ENCODE measurements around the gene DZIP1. TPM values are rescaled to one million over a fixed set of nuclear protein-coding genes. Genes with fewer than 3 reads are reported as not detected.

DZIP1 gene
- total RNA-seq, 1 donor from 2014 or later, result 30.0 TPM

- Histone ChIP-seq H3K9me3 (no peaks in the 10 kb centered on the region), H3K4me1 (no peaks in the 10 kb centered on the region), H3K27me3 (no peaks in the 10 kb centered on the region), H3K36me3 (no peaks in the 10 kb centered on the region), H3K27ac (no peak overlapping the region), H3K4me3 (no peak overlapping the region)
- intact Hi-C loops (cut with DNase I), result no loop called here
- DNase-seq (ENCODE audit: extremely low spot score in 2 of 2), result no peak
- TF ChIP-seq POLR2A (IDR thresholded peaks at IDR 0.05) (no peak), POLR2AphosphoS5 (IDR thresholded peaks at IDR 0.05; ENCODE audit: insufficient read depth in 1 of 2, low read depth in 1 of 2) (no peak), CTCF (IDR thresholded peaks at IDR 0.05) (no peak)
Measured at GRCh38 chr13:95593462-95593861, 51.0 kb downstream of the DZIP1 start.

- Histone ChIP-seq H3K27ac (no peak overlapping the region), H3K36me3 (peaks cover 0 to 19% of the 10 kb centered on the region in 2 donors), H3K27me3 (no peaks in the 10 kb centered on the region), H3K4me3 (no peak overlapping the region), H3K9me3 (no peaks in the 10 kb centered on the region), H3K4me1 (no peaks in the 10 kb centered on the region)
- no peak for DNase-seq (ENCODE audit: extremely low spot score in 2 of 2)
- TF ChIP-seq CTCF (IDR thresholded peaks at IDR 0.05), result no peak
- TF ChIP-seq POLR2AphosphoS5 (IDR thresholded peaks at IDR 0.05; ENCODE audit: insufficient read depth in 1 of 2, low read depth in 1 of 2), result no peak
- TF ChIP-seq POLR2A (IDR thresholded peaks at IDR 0.05), result no peak
- intact Hi-C loops (cut with DNase I), result no loop called here
Measured at GRCh38 chr13:95588721-95589120, 55.8 kb downstream of the DZIP1 start.

- DNase-seq (ENCODE audit: extremely low spot score in 2 of 2), result no peak
- TF ChIP-seq POLR2A (IDR thresholded peaks at IDR 0.05), result no peak
- no peak for TF ChIP-seq CTCF (IDR thresholded peaks at IDR 0.05)
- no peak for TF ChIP-seq POLR2AphosphoS5 (IDR thresholded peaks at IDR 0.05; ENCODE audit: insufficient read depth in 1 of 2, low read depth in 1 of 2)
- peaks cover 0 to 19% of the 10 kb centered on the region in 2 donors for H3K36me3 ChIP-seq
Measured at GRCh38 chr13:95588134-95588533, 56.4 kb downstream of the DZIP1 start.

GRCh38 chr13:95585867-95586266 is 58.6 kb downstream of the DZIP1 start:
- no peak overlapping the region for H3K4me3 ChIP-seq
- H3K27ac ChIP-seq, result no peak overlapping the region
- H3K27me3 ChIP-seq, result no peaks in the 10 kb centered on the region
- H3K4me1 ChIP-seq, result no peaks in the 10 kb centered on the region
- H3K36me3 ChIP-seq, result peaks cover 0 to 19% of the 10 kb centered on the region in 2 donors
- no peaks in the 10 kb centered on the region for H3K9me3 ChIP-seq
- TF ChIP-seq CTCF (IDR thresholded peaks at IDR 0.05) (no peak), POLR2AphosphoS5 (IDR thresholded peaks at IDR 0.05; ENCODE audit: insufficient read depth in 1 of 2, low read depth in 1 of 2) (no peak), POLR2A (IDR thresholded peaks at IDR 0.05) (no peak)
- no peak for DNase-seq (ENCODE audit: extremely low spot score in 2 of 2)
- intact Hi-C loops (cut with DNase I), result no loop called here

More at GRCh38 chr13:95588134-95588533, 56.4 kb downstream of the DZIP1 start:
- Histone ChIP-seq H3K4me3 (no peak overlapping the region), H3K27ac (no peak overlapping the region), H3K27me3 (no peaks in the 10 kb centered on the region), H3K4me1 (no peaks in the 10 kb centered on the region), H3K9me3 (no peaks in the 10 kb centered on the region)
- intact Hi-C loops (cut with DNase I), result no loop called here

GRCh38 chr13:95579303-95579702 is 65.2 kb downstream of the DZIP1 start:
- H3K4me3 ChIP-seq, result no peak overlapping the region
- intact Hi-C loops (cut with DNase I), result loop anchor here (10.0 kb wide), 1 partner anchor 1645 kb away; no protein-coding TSS in a partner anchor
- no peaks in the 10 kb centered on the region for H3K36me3 ChIP-seq
- no peak overlapping the region for H3K27ac ChIP-seq
- no peaks in the 10 kb centered on the region for H3K9me3 ChIP-seq
- no peaks in the 10 kb centered on the region for H3K4me1 ChIP-seq
- TF ChIP-seq POLR2A (IDR thresholded peaks at IDR 0.05) (no peak), CTCF (IDR thresholded peaks at IDR 0.05) (no peak), POLR2AphosphoS5 (IDR thresholded peaks at IDR 0.05; ENCODE audit: insufficient read depth in 1 of 2, low read depth in 1 of 2) (no peak)
- no peaks in the 10 kb centered on the region for H3K27me3 ChIP-seq
- DNase-seq (ENCODE audit: extremely low spot score in 2 of 2), result no peak
